ENCODE measurements around the gene LPIN2. TPM values are rescaled to one million over a fixed set of nuclear protein-coding genes. Genes with fewer than 3 reads are reported as not detected.

Gene LPIN2
- total and polyA plus RNA-seq, 4 donors, result 58.6 to 284 (median 103) TPM

- H3K9me3 ChIP-seq (ENCODE audit: control insufficient read depth in 4 of 4, low read length in 3 of 4), result no peaks in the 10 kb centered on the region
- H3K4me3 ChIP-seq (ENCODE audit: low read depth in 1 of 3, low read length in 3 of 3), result peak overlapping the region; percentile 38 to 97 (median 56)
- peak overlapping the region; percentile 87 to 93 for H3K27ac ChIP-seq (ENCODE audit: low read depth in 1 of 2, low read length in 2 of 2)
- peaks cover 5 to 37% (median 16%) of the 10 kb centered on the region in 4 donors for H3K4me1 ChIP-seq (ENCODE audit: control insufficient read depth in 4 of 4, insufficient read depth in 4 of 4, low read length in 3 of 4)
- TF ChIP-seq SP1 (IDR thresholded peaks at IDR 0.05) (no peak), HNF4A (conservative IDR thresholded peaks at IDR 0.05) (no peak), GABPA (IDR thresholded peaks at IDR 0.05 in 1 of 2, conservative IDR thresholded peaks at IDR 0.05 in 1 of 2) (no peak), REST (IDR thresholded peaks at IDR 0.05) (no peak), JUND (IDR thresholded peaks at IDR 0.05) (no peak), TAF1 (conservative IDR thresholded peaks at IDR 0.05) (no peak), ZBTB33 (IDR thresholded peaks at IDR 0.05) (no peak)
- under 1% methylated on average over 78 of the region's 78 CpGs for WGBS
- H3K27me3 ChIP-seq (ENCODE audit: control insufficient read depth in 4 of 4, insufficient read depth in 4 of 4, low read length in 3 of 4), result no peaks in the 10 kb centered on the region
- DNase-seq (ENCODE audit: low spot score), result peak; percentile 66
- peak overlapping the region; percentile 55 to 77 for H3K9ac ChIP-seq (ENCODE audit: low read depth in 1 of 2, low read length in 2 of 2)
- peaks cover 0 to 4% (median 0%) of the 10 kb centered on the region in 4 donors for H3K36me3 ChIP-seq (ENCODE audit: control insufficient read depth in 4 of 4, insufficient read depth in 3 of 4, low read depth in 1 of 4, low read length in 3 of 4)
Observed at GRCh38 chr18:3012136-3013023, 564 bp downstream of the LPIN2 start.

GRCh38 chr18:3010086-3010485 lies 2.9 kb downstream of the LPIN2 start:
- Histone ChIP-seq H3K4me1 (ENCODE audit: control insufficient read depth in 4 of 4, insufficient read depth in 4 of 4, low read length in 3 of 4) (peaks cover 5 to 26% (median 16%) of the 10 kb centered on the region in 4 donors), H3K27me3 (ENCODE audit: control insufficient read depth in 4 of 4, insufficient read depth in 4 of 4, low read length in 3 of 4) (no peaks in the 10 kb centered on the region), H3K9me3 (ENCODE audit: control insufficient read depth in 4 of 4, low read length in 3 of 4) (no peaks in the 10 kb centered on the region), H3K9ac (ENCODE audit: low read depth in 1 of 2, low read length in 2 of 2) (no peak overlapping the region), H3K36me3 (ENCODE audit: control insufficient read depth in 4 of 4, insufficient read depth in 3 of 4, low read depth in 1 of 4, low read length in 3 of 4) (peaks cover 0 to 4% (median 0%) of the 10 kb centered on the region in 4 donors), H3K4me3 (ENCODE audit: low read depth in 1 of 3, low read length in 3 of 3) (no peak overlapping the region), H3K27ac (ENCODE audit: low read depth in 1 of 2, low read length in 2 of 2) (no peak overlapping the region)
- no peak for DNase-seq (ENCODE audit: low spot score)
- no peak for TF ChIP-seq JUND (IDR thresholded peaks at IDR 0.05)
- no peak for TF ChIP-seq NR2F2 (IDR thresholded peaks at IDR 0.05)
- no peak for TF ChIP-seq YY1 (IDR thresholded peaks at IDR 0.05)
- no peak for TF ChIP-seq SP1 (IDR thresholded peaks at IDR 0.05)
- TF ChIP-seq ATF3 (IDR thresholded peaks at IDR 0.05), result no peak
- TF ChIP-seq FOXA1 (IDR thresholded peaks at IDR 0.05), result no peak
- no peak for TF ChIP-seq MAX (IDR thresholded peaks at IDR 0.05)
- TF ChIP-seq ZBTB33 (IDR thresholded peaks at IDR 0.05), result no peak
- no peak for TF ChIP-seq RXRA (IDR thresholded peaks at IDR 0.05)
- TF ChIP-seq GABPA (IDR thresholded peaks at IDR 0.05 in 1 of 2, conservative IDR thresholded peaks at IDR 0.05 in 1 of 2), result no peak
- no peak for TF ChIP-seq HNF4A (conservative IDR thresholded peaks at IDR 0.05)
- TF ChIP-seq FOXA2 (IDR thresholded peaks at IDR 0.05), result no peak
- TF ChIP-seq TAF1 (conservative IDR thresholded peaks at IDR 0.05), result no peak
- no peak for TF ChIP-seq REST (IDR thresholded peaks at IDR 0.05)
- TF ChIP-seq RAD21 (IDR thresholded peaks at IDR 0.05), result no peak
- no peak for TF ChIP-seq EGR1 (IDR thresholded peaks at IDR 0.05; ENCODE audit: low read depth in 2 of 2)
- TF ChIP-seq HNF4G (IDR thresholded peaks at IDR 0.05), result no peak
- WGBS, result 93% methylated on average over 4 of the region's 4 CpGs
